Heart right ventricle (tissue), 16 donors: Measurements from ENCODE around the gene RFTN1. TPM values are rescaled to one million over a fixed set of nuclear protein-coding genes. Genes with fewer than 3 reads are reported as not detected.

ENCODE experiments used
- ATAC-seq, 8 donors: fragments of 200-7000 bp; cut with Tn5 transposase; one replicate each; pipeline ENCODE4 v1.9.1; 2020; ENCODE audit warnings: mild to moderate bottlenecking in 8 of 8, moderate library complexity in 8 of 8, moderate number of reproducible peaks in 1 of 8
- DNase-seq, 2 donors: peaks; one replicate each; pipeline ENCODE4 v3.0.0-alpha.2; 2020
- H3K27ac ChIP-seq, 10 donors: fragments of 200-600 bp; sonication (generic) in 2 of 10; one replicate each; pipeline versions ENCODE4 v1.5.0 to v1.8.0; 2020 to 2022; ENCODE audit warnings: mild to moderate bottlenecking in 3 of 10
- H3K27me3 ChIP-seq, 7 donors: fragments of 200-600 bp; one replicate each; pipeline ENCODE4 v1.8.0; 2021 to 2022; ENCODE audit warnings: mild to moderate bottlenecking in 2 of 7
- H3K36me3 ChIP-seq, 9 donors: fragments of 200-600 bp; sonication (generic) in 1 of 9; one replicate each; pipeline versions ENCODE4 v1.5.0 to v1.8.0; 2020 to 2022; ENCODE audit warnings: mild to moderate bottlenecking in 2 of 9
- H3K4me1 ChIP-seq, 9 donors: fragments of 200-600 bp; sonication (generic) in 1 of 9; one replicate each; pipeline versions ENCODE4 v1.5.0 to v1.8.0; 2020 to 2022; ENCODE audit warnings: mild to moderate bottlenecking in 4 of 9
- H3K4me3 ChIP-seq, 10 donors: fragments of 200-600 bp; sonication (generic) in 2 of 10; one replicate each; pipeline versions ENCODE4 v1.5.0 to v1.8.0; 2020 to 2022; ENCODE audit warnings: mild to moderate bottlenecking in 7 of 10, moderate library complexity in 2 of 10
- H3K9me3 ChIP-seq, 11 donors: fragments of 200-600 bp in 10 of 11; sonication (generic) in 2 of 11; one replicate each; pipeline versions ENCODE4 v1.5.0 to v1.8.0; 2013 to 2022; ENCODE audit warnings: mild to moderate bottlenecking in 2 of 11, control low read depth in 1 of 11, moderate library complexity in 1 of 11
- CTCF ChIP-seq, 9 donors: fragments of 200-600 bp; sonication (generic) in 2 of 9; IDR thresholded peaks; one replicate each; pipeline versions ENCODE4 v1.5.0 to v1.8.0; 2021 to 2022; ENCODE audit warnings: antibody characterized with exemption in 9 of 9, mild to moderate bottlenecking in 5 of 9, moderate library complexity in 1 of 9
- WGBS, 2 donors: extraction: QIAGEN DNeasy Blood & Tissue Kit; methylation state at CpG; one replicate each; pipeline ENCODE4 v1.1.7; 2013; ENCODE audit warnings: inconsistent platforms in 1 of 2; 5-methylcytosine and 5-hydroxymethylcytosine counted together
- intact Hi-C, 10 donors: fragments of 100-400 bp; cut with DNase I; formaldehyde crosslinking; loops; one replicate each; pipeline versions ENCODE4 v1.11.1 to v1.14.2; 2022
- polyA plus RNA-seq, 2 donors: library from polyadenylated mRNA; stranded (reverse); fragments of 200-250 nt; gene quantifications; one replicate each; pipeline ENCODE4 v1.2.3, GENCODE V29; 2013
- total RNA-seq, 10 donors: library from RNA; stranded (reverse); fragmentation: NEBNext Ultra II Directional in 3 of 10; extraction: Animal tissue kit (Norgen Biotek cat#: 25700) in 3 of 10; gene quantifications; one replicate each; pipeline versions ENCODE4 v1.2.1 to v1.2.4, GENCODE V29; 2021 to 2023
- donor health status: Arrhythmogenic right ventricular cardiomyopathy.
- donor health status: ischemic (EF 13 %, LVEDD 7.1; RV severe dilation, severe dysfunction).
- donor health status: healthy with polysubstance abuse.
- donor health status: DM: no; HTN: yes; CAD: no.
- donor health status: DM: no; HTN: no; CAD: no.
- donor health status: ischemic (EF 25% LVEDD 6.9; RV normal size, moderate dysfunction).
- donor health status: ischemic (EF 25% LVEDD 5.7; RV mildly dilated, moderate dysfunction).
- donor health status: healthy.
- donor health status: DM: yes; HTN: yes; CAD: no.
- donor health status: Ischemic cardiomyopathy.
- donor health status: ischemic (EF 35%, LVEDD 5.7; RV mildly dilated, moderate dysfunction).
- donor health status: nonischemic (EF 11% LVEDD 7.7; RV severe dilation, severe dysfunction).
- donor health status: DM: yes; HTN: yes; CAD: no.
- donor health status: PGD.
- donor health status: ischemic (EF 29% LVEDD 5.4; RV normal size, mild dysfunction).
- donor health status: nonischemic (EF 23%, LVEDD 6.1; RV moderate dilation, normal function).

Gene RFTN1
- total and polyA plus RNA-seq, 12 donors, result 17.4 to 32.2 (median 24.0) TPM

- TF ChIP-seq CTCF (IDR thresholded peaks at IDR 0.05), result no peak
- Histone ChIP-seq H3K27me3 (no peaks in the 10 kb centered on the region), H3K27ac (peak overlapping the region in 1 of 10 donors; percentile 26), H3K36me3 (peaks cover 0 to 31% (median 5%) of the 10 kb centered on the region in 9 donors), H3K4me3 (no peak overlapping the region), H3K9me3 (no peaks in the 10 kb centered on the region), H3K4me1 (peaks cover 0 to 33% (median 10%) of the 10 kb centered on the region in 9 donors)
- intact Hi-C loops, result no loop called here
- DNase-seq (no peak), ATAC-seq (no peak)
- WGBS, 2 donors, result 84 to 85% methylated on average over 2 of the region's 2 CpGs
Observed at GRCh38 chr3:16407366-16407765, 106.1 kb downstream of the RFTN1 start.

- TF ChIP-seq CTCF (IDR thresholded peaks at IDR 0.05), result no peak
- WGBS, 2 donors, result 56 to 68% methylated on average over 2 of the region's 2 CpGs
- Histone ChIP-seq H3K9me3 (no peaks in the 10 kb centered on the region), H3K4me3 (no peak overlapping the region), H3K36me3 (peaks cover 0 to 31% (median 5%) of the 10 kb centered on the region in 9 donors), H3K4me1 (peaks cover 0 to 32% (median 6%) of the 10 kb centered on the region in 9 donors), H3K27ac (peak overlapping the region in 1 of 10 donors; percentile 26), H3K27me3 (no peaks in the 10 kb centered on the region)
- intact Hi-C loops, result no loop called here
- no peak for ATAC-seq
- DNase-seq, result no peak
Observed at GRCh38 chr3:16406579-16406978, 106.9 kb downstream of the RFTN1 start.

- no peaks in the 10 kb centered on the region for H3K9me3 ChIP-seq
- no peak for TF ChIP-seq CTCF (IDR thresholded peaks at IDR 0.05)
- intact Hi-C loops, result no loop called here
- no peaks in the 10 kb centered on the region for H3K27me3 ChIP-seq
- peaks cover 0 to 32% (median 6%) of the 10 kb centered on the region in 9 donors for H3K4me1 ChIP-seq
- H3K4me3 ChIP-seq, result no peak overlapping the region
- DNase-seq (no peak), ATAC-seq (no peak)
- H3K27ac ChIP-seq, result peak overlapping the region in 1 of 10 donors; percentile 26
- 92 to 94% methylated on average over 6 of the region's 6 CpGs for WGBS, 2 donors
- H3K36me3 ChIP-seq, result peaks cover 0 to 31% (median 5%) of the 10 kb centered on the region in 9 donors
Observed at GRCh38 chr3:16406166-16406565, 107.3 kb downstream of the RFTN1 start.

GRCh38 chr3:16404349-16404895 is 109.1 kb downstream of the RFTN1 start:
- H3K9me3 ChIP-seq, result no peaks in the 10 kb centered on the region
- H3K4me1 ChIP-seq, result peaks cover 6 to 42% (median 21%) of the 10 kb centered on the region in 9 donors
- DNase-seq (no peak), ATAC-seq (no peak)
- no peaks in the 10 kb centered on the region for H3K27me3 ChIP-seq
- H3K36me3 ChIP-seq, result peaks cover 0 to 31% (median 5%) of the 10 kb centered on the region in 9 donors
- 82 to 94% methylated on average over 6 of the region's 6 CpGs for WGBS, 2 donors
- no peak overlapping the region for H3K4me3 ChIP-seq
- intact Hi-C loops, result no loop called here
- peak overlapping the region in 2 of 10 donors; percentile 22 to 51 for H3K27ac ChIP-seq
- no peak for TF ChIP-seq CTCF (IDR thresholded peaks at IDR 0.05)
